ENCODE measurements around the gene BCAN. TPM values are rescaled to one million over a fixed set of nuclear protein-coding genes. Genes with fewer than 3 reads are reported as not detected.

BCAN gene
- total RNA-seq, 1 experiment from 2014 or later, result not detected

DNA sequence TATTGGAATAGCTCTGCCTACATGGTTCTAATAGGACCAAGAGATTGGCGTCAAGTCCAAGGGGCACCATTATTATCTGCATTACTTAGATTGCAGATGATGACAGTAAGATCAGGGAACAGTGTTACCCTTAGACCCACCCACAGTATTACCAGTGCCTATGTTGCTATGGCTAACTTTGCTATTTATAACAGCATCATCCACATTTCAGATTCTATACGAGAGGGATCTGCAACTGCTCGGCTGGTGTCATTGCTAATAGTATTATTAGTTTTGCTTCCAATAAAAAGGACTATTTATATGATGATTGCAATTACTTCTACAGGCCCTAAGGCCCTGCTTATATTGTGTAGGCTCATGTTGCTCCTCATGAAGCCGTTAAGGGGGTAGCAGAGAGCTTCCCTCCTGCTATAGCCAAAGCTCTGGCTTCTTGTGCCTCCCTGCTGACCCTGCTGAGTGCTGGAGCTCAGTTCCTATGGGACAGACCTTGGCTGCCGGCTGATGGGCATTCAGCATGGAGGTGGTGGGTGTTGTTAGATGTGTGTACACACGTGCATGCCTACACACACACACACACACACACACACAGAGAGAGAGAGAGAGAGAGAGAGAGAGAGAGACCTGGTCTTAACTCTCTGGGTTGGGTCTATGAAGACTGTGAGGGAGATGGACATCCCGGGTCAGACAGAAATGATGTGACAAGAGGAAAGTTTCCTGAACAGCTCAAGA, 1.3 kb downstream of the BCAN start:
- no peak for DNase-seq (ENCODE audit: low spot score)

GRCh38 chr1:156643778-156644092, 1.8 kb downstream of the BCAN start:
- DNase-seq (ENCODE audit: low spot score), result no peak

GRCh38 chr1:156644146-156644545, 2.2 kb downstream of the BCAN start:
- DNase-seq (ENCODE audit: low spot score), result no peak

DNA sequence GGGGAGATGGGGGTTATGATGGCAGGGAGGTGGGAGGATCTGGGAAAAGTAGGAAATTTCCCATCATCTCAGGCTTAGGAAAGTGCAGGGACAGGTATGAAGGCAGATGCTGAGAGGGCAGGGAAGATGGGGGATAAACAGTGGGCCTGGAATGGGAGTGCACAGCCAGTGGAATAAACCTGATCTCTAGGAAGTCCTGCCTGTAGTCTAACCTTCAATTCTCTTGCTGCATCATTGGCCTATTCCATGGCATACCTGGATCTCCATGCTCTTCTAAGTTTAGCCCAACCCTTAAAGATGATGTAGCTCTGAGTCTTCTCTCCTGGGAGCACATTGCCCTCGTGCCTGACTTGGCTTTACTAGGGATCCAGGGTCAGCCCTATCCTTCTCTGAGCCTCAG, 2.7 kb downstream of the BCAN start:
- DNase-seq (ENCODE audit: low spot score), result no peak

DNA sequence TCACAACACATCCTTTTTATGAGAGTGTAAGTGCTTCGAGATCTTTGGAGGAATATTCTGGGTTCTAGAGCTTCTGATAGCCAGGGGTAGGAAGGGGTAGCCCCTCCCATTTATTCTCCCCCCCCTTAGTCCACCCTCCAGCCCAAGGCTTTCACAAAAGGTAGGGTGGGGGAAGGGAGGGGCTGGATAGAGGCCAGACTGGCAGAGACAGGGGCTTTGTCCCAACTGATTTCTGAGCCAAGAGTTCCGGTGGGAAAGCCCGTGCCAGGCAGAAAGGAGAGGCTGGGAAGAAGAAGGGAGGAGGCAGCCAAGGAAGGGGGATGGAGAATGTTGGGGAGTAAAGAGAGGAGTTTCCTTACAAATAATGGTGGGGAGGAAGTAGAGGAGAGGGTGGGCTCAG, 3.1 kb downstream of the BCAN start:
- DNase-seq (ENCODE audit: low spot score), result no peak

GRCh38 chr1:156645666-156646065, 3.7 kb downstream of the BCAN start:
- no peak for DNase-seq (ENCODE audit: low spot score)

GRCh38 chr1:156646738-156647211, 4.9 kb downstream of the BCAN start:
- no peak for DNase-seq (ENCODE audit: low spot score)

- DNase-seq (ENCODE audit: low spot score), result no peak
Measured at GRCh38 chr1:156647351-156647750, 5.4 kb downstream of the BCAN start.

GRCh38 chr1:156648496-156648895, 6.6 kb downstream of the BCAN start:
- no peak for DNase-seq (ENCODE audit: low spot score)

DNA sequence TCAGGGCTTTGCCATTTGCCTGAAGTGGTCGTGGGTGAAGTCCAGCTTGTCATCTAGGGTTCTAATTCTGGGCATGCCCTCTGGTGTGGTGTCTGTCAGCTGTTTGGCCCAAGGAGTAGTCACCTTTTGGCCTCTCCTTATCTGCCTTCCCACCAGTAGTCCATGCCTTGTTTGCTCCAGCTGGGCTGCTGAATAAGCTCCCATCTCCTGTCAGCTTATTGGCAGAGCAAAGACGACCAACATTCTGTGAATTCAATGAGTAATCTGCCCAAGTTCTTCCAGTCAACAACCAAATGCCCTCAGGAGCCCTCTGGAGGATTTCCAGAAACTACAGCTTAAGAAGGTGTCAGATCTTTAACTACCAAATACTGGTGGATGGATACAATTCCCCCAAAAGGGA, 7.0 kb downstream of the BCAN start:
- DNase-seq (ENCODE audit: low spot score), result peak; percentile 73

GRCh38 chr1:156652131-156652991, 10.4 kb downstream of the BCAN start:
- DNase-seq (ENCODE audit: low spot score), result no peak

DNA sequence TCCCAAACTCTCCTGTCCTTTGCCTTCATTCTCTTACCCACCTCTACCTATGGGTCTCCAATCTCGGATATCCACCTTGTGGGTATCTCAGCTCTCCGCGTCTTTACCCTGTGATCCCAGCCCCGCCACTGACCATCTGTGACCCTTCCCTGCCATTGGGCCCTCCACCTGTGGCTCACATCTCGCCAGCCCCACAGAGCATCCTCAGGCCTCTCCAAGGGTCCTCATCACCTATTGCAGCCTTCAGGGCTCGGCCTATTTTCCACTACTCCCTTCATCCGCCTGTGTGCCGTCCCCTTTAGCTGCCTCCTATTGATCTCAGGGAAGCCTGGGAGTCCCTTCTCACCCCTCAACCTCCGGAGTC, 11.1 kb downstream of the BCAN start:
- no peak for DNase-seq (ENCODE audit: low spot score)

GRCh38 chr1:156654700-156655099, 12.8 kb downstream of the BCAN start:
- DNase-seq (ENCODE audit: low spot score), result peak; percentile 46

DNA sequence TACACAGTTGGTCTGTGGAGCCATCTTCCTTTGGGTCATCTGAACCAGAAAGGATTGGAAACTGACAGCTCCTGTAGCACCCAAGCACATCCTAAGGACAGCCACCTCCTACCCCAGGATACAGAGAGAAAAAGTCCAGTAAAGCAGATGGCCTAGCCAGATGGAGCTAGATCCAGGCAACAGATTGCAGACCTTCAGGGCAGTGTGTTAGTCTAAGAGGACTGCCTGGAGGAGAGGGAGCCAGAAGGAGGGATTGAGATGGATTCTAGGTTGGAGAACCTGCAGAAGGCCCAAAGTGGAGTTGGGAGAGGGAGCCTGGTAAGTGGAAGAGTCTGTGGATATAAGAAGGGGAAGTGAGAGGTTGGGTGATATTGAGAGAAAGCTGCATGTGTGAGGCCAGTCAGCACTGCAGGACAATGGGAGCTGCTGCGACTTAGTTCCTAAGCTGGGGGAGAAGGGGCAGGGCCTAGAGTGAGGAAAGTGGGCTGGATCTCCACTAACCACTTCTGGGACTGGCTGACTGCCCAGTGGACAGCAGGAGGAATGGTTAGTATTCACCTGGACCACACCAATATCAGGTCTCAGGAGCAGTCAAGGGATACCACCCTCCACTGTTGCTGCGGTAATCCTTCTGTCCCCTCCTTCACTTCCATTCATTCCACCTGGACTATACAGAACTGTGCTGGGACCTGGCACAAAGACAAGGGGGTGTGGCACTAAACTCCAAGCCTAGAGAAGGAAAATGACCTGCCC, 13.4 kb downstream of the BCAN start:
- no peak for DNase-seq (ENCODE audit: low spot score)

- DNase-seq (ENCODE audit: low spot score), result no peak
Measured at GRCh38 chr1:156655904-156656516, 14.1 kb downstream of the BCAN start.

GRCh38 chr1:156656806-156657740, 15.2 kb downstream of the BCAN start:
- DNase-seq (ENCODE audit: low spot score), result peak; percentile 67

GRCh38 chr1:156657741-156658319, 15.9 kb downstream of the BCAN start:
- peak; percentile 56 for DNase-seq (ENCODE audit: low spot score)

- no peak for DNase-seq (ENCODE audit: low spot score)
Measured at GRCh38 chr1:156658496-156658895, 16.6 kb downstream of the BCAN start.

DNA sequence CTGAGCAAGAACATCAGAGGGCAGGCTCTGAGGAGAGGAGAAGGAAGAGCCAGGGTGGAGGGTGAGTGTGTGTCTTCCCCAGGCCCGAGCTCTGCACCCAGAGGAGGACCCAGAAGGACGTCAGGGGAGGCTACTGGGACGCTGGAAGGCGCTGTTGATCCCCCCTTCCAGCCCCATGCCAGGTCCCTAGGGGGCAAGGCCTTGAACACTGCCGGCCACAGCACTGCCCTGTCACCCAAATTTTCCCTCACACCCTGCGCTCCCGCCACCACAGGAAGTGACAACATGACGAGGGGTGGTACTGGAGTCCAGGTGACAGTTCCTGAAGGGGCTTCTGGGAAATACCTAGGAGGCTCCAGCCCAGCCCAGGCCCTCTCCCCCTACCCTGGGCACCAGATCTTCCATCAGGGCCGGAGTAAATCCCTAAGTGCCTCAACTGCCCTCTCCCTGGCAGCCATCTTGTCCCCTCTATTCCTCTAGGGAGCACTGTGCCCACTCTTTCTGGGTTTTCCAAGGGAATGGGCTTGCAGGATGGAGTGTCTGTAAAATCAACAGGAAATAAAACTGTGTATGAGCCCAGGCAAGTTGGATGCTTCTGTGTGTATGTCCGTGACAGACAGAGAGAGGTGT, 17.1 kb downstream of the BCAN start:
- no peak for DNase-seq (ENCODE audit: low spot score)

DNA sequence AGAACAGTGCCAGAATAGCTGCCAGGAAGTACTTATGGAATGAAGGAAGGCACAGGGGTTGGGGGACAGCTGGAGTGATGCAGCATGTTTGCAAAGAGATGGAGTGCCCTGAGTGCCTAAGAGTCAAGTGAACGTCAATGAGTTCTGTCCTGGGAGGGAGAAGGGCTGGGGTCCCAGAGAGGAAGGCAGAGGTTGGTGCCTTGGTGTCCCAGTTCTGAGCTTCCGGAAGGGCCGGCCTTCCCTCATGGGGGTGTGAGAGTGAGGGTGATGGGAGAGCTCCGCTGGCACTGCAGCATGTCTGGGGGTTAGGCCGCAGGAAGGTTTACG, 17.7 kb downstream of the BCAN start:
- no peak for DNase-seq (ENCODE audit: low spot score)
